Kidney (tissue), 14 donors: ENCODE data around the gene MPPED1. TPM values are rescaled to one million over a fixed set of nuclear protein-coding genes. Genes with fewer than 3 reads are reported as not detected.

Experiments used
- DNase-seq, 5 donors: peaks; one replicate each; pipeline ENCODE4 v3.0.0-alpha.2; 2013 to 2020
- FAIRE-seq: peaks from 2 replicates; lab custom pipeline; 2012; peaks lifted over from hg19 to GRCh38; lab: Jason Lieb, UNC
- H3K27ac ChIP-seq, 2 donors: one replicate each; pipeline ENCODE4 v1.7.0; 2013; ENCODE audit warnings: low read depth in 2 of 2, low read length in 2 of 2, inconsistent platforms in 1 of 2
- H3K27me3 ChIP-seq: one replicate; pipeline ENCODE4 v1.7.1; 2013; ENCODE audit warnings: low read length, inconsistent platforms; ENCODE audit not compliant: control insufficient read depth, insufficient read depth
- H3K36me3 ChIP-seq, 3 donors: one replicate each; pipeline versions ENCODE4 v1.7.0 to v1.7.1; 2013; ENCODE audit warnings: low read length in 3 of 3, control low read depth in 1 of 3, inconsistent platforms in 1 of 3; ENCODE audit not compliant: insufficient read depth in 3 of 3, control insufficient read depth in 2 of 3
- H3K4me1 ChIP-seq, 3 donors: one replicate each; pipeline versions ENCODE4 v1.7.0 to v1.7.1; 2013; ENCODE audit warnings: low read length in 3 of 3, inconsistent platforms in 1 of 3, low read depth in 1 of 3; ENCODE audit not compliant: control insufficient read depth in 2 of 3, insufficient read depth in 2 of 3
- H3K4me3 ChIP-seq, 3 donors: one replicate each; pipeline versions ENCODE4 v1.7.0 to v1.8.1; 2013; ENCODE audit warnings: low read length in 3 of 3, control low read depth in 1 of 3, inconsistent platforms in 1 of 3
- H3K9ac ChIP-seq, 3 donors: one replicate each; pipeline versions ENCODE4 v1.7.0 to v1.7.1; 2013; ENCODE audit warnings: low read length in 3 of 3, control low read depth in 1 of 3, inconsistent platforms in 1 of 3
- H3K9me3 ChIP-seq, 3 donors: one replicate each; pipeline versions ENCODE4 v1.7.0 to v1.7.1; 2013; ENCODE audit warnings: low read length in 3 of 3, control low read depth in 1 of 3, inconsistent platforms in 1 of 3; ENCODE audit not compliant: control insufficient read depth in 2 of 3, insufficient read depth in 1 of 3
- CTCF ChIP-seq: IDR thresholded peaks from 3 replicates; pipeline ENCODE4 v1.5.1; 2012; ENCODE audit warnings: mild to moderate bottlenecking, moderate library complexity, borderline replicate concordance; ENCODE audit not compliant: insufficient read depth; ENCODE audit errors: extremely low read depth
- intact Hi-C: fragments of 100-400 bp; cut with DNase I; formaldehyde crosslinking; loops from one replicate; pipeline ENCODE4 v1.11.1; 2022
- polyA plus RNA-seq: library from polyadenylated mRNA; stranded (reverse); fragments of 350-450 nt; fragmentation: Illumina TruSeq; extraction: RNeasy Lipid Tissue Mini Kit (QIAGEN cat#74804); gene quantifications from one replicate; pipeline ENCODE4 v1.2.3, GENCODE V29; 2014; ENCODE audit warnings: low read depth, low replicate concordance; ENCODE audit not compliant: insufficient read depth
- total RNA-seq: library from RNA; stranded (reverse); fragmentation: NEBNext Ultra II Directional; extraction: Animal tissue kit (Norgen Biotek cat#: 25700); gene quantifications from one replicate; pipeline ENCODE4 v1.2.1, GENCODE V29; 2021
- donor health status: control.
- donor health status: control.
- donor health status: control.
- donor health status: control.
- donor health status: control.
- donor health status: DM: yes; HTN: yes; CAD: no.
- donor health status: Normal renal cell carcinoma (clear cell type).

The MPPED1 gene
- total and polyA plus RNA-seq, 2 donors from 2014 or later: not detected

GRCh38 chr22:43474161-43475101 is 62.6 kb downstream of the MPPED1 start:
- no peak overlapping the region for H3K9ac ChIP-seq
- DNase-seq (peak in 1 of 5 donors; percentile 71), FAIRE-seq (no peak)

GRCh38 chr22:43475549-43476076 is 63.8 kb downstream of the MPPED1 start:
- TF ChIP-seq CTCF: no peak
- no peak for DNase-seq
- Histone ChIP-seq H3K4me1 (no peaks in the 10 kb centered on the region), H3K27me3 (no peaks in the 10 kb centered on the region), H3K9me3 (peaks cover 0 to 3% (median 0%) of the 10 kb centered on the region in 3 donors), H3K36me3 (no peaks in the 10 kb centered on the region), H3K9ac (no peak overlapping the region), H3K27ac (no peak overlapping the region), H3K4me3 (peak overlapping the region in 1 of 3 donors; percentile 26)
- intact Hi-C loops: no loop called here
- no peak for FAIRE-seq

More at GRCh38 chr22:43474161-43475101, 62.6 kb downstream of the MPPED1 start:
- Histone ChIP-seq H3K27me3 (no peaks in the 10 kb centered on the region), H3K4me1 (no peaks in the 10 kb centered on the region), H3K27ac (no peak overlapping the region), H3K36me3 (no peaks in the 10 kb centered on the region), H3K9me3 (peaks cover 0 to 3% (median 0%) of the 10 kb centered on the region in 3 donors), H3K4me3 (no peak overlapping the region)
- TF ChIP-seq CTCF: no peak
- intact Hi-C loops: no loop called here

- Histone ChIP-seq H3K9ac (no peak overlapping the region), H3K4me3 (no peak overlapping the region), H3K36me3 (no peaks in the 10 kb centered on the region), H3K27me3 (no peaks in the 10 kb centered on the region), H3K27ac (no peak overlapping the region), H3K9me3 (peaks cover 0 to 3% (median 0%) of the 10 kb centered on the region in 3 donors), H3K4me1 (no peaks in the 10 kb centered on the region)
- no peak for FAIRE-seq
- intact Hi-C loops: no loop called here
- peak in 1 of 5 donors; percentile 32 for DNase-seq
- TF ChIP-seq CTCF: no peak
These were observed 64.5 kb downstream of the MPPED1 start for GRCh38 chr22:43476341-43476740.
